Measurements from ENCODE around the gene ERO1B.

Gene ERO1B

GRCh38 chr1:236292425-236292824, 10.7 kb upstream of the ERO1B start:
- H3K4me1 ChIP-seq (ENCODE audit: control insufficient read depth, insufficient read depth, low read length), result no peaks in the 10 kb centered on the region

GRCh38 chr1:236289492-236290131, 7.9 kb upstream of the ERO1B start:
- no peaks in the 10 kb centered on the region for H3K9me3 ChIP-seq (ENCODE audit: control insufficient read depth, insufficient read depth, low read length)

More at GRCh38 chr1:236292425-236292824, 10.7 kb upstream of the ERO1B start:
- Histone ChIP-seq H3K36me3 (ENCODE audit: control insufficient read depth, insufficient read depth, low read length) (no peaks in the 10 kb centered on the region), H3K9ac (ENCODE audit: low read depth, low read length) (no peak overlapping the region), H3K27me3 (ENCODE audit: control insufficient read depth, insufficient read depth, low read length) (no peaks in the 10 kb centered on the region), H3K4me3 (ENCODE audit: low read depth, low read length) (no peak overlapping the region), H3K9me3 (ENCODE audit: control insufficient read depth, insufficient read depth, low read length) (no peaks in the 10 kb centered on the region)

GRCh38 chr1:236288620-236288976, 6.8 kb upstream of the ERO1B start:
- Histone ChIP-seq H3K9ac (ENCODE audit: low read depth, low read length) (no peak overlapping the region), H3K27me3 (ENCODE audit: control insufficient read depth, insufficient read depth, low read length) (no peaks in the 10 kb centered on the region), H3K4me1 (ENCODE audit: control insufficient read depth, insufficient read depth, low read length) (no peaks in the 10 kb centered on the region), H3K36me3 (ENCODE audit: control insufficient read depth, insufficient read depth, low read length) (no peaks in the 10 kb centered on the region), H3K4me3 (ENCODE audit: low read depth, low read length) (no peak overlapping the region), H3K9me3 (ENCODE audit: control insufficient read depth, insufficient read depth, low read length) (no peaks in the 10 kb centered on the region)

More at GRCh38 chr1:236289492-236290131, 7.9 kb upstream of the ERO1B start:
- Histone ChIP-seq H3K36me3 (ENCODE audit: control insufficient read depth, insufficient read depth, low read length) (no peaks in the 10 kb centered on the region), H3K9ac (ENCODE audit: low read depth, low read length) (no peak overlapping the region), H3K4me1 (ENCODE audit: control insufficient read depth, insufficient read depth, low read length) (no peaks in the 10 kb centered on the region), H3K4me3 (ENCODE audit: low read depth, low read length) (no peak overlapping the region), H3K27me3 (ENCODE audit: control insufficient read depth, insufficient read depth, low read length) (no peaks in the 10 kb centered on the region)

GRCh38 chr1:236287757-236288619, 6.2 kb upstream of the ERO1B start:
- H3K4me1 ChIP-seq (ENCODE audit: control insufficient read depth, insufficient read depth, low read length), result no peaks in the 10 kb centered on the region
- H3K36me3 ChIP-seq (ENCODE audit: control insufficient read depth, insufficient read depth, low read length), result no peaks in the 10 kb centered on the region
- H3K27me3 ChIP-seq (ENCODE audit: control insufficient read depth, insufficient read depth, low read length), result peaks cover 3% of the 10 kb centered on the region
- no peak overlapping the region for H3K9ac ChIP-seq (ENCODE audit: low read depth, low read length)
- no peak overlapping the region for H3K4me3 ChIP-seq (ENCODE audit: low read depth, low read length)
- H3K9me3 ChIP-seq (ENCODE audit: control insufficient read depth, insufficient read depth, low read length), result no peaks in the 10 kb centered on the region

GRCh38 chr1:236287356-236287755, 5.6 kb upstream of the ERO1B start:
- Histone ChIP-seq H3K9me3 (ENCODE audit: control insufficient read depth, insufficient read depth, low read length) (no peaks in the 10 kb centered on the region), H3K4me3 (ENCODE audit: low read depth, low read length) (no peak overlapping the region), H3K9ac (ENCODE audit: low read depth, low read length) (no peak overlapping the region), H3K36me3 (ENCODE audit: control insufficient read depth, insufficient read depth, low read length) (no peaks in the 10 kb centered on the region), H3K4me1 (ENCODE audit: control insufficient read depth, insufficient read depth, low read length) (no peaks in the 10 kb centered on the region), H3K27me3 (ENCODE audit: control insufficient read depth, insufficient read depth, low read length) (peaks cover 9% of the 10 kb centered on the region)

GRCh38 chr1:236284291-236284721, 2.5 kb upstream of the ERO1B start:
- no peaks in the 10 kb centered on the region for H3K4me1 ChIP-seq (ENCODE audit: control insufficient read depth, insufficient read depth, low read length)
- H3K4me3 ChIP-seq (ENCODE audit: low read depth, low read length), result no peak overlapping the region
- no peaks in the 10 kb centered on the region for H3K36me3 ChIP-seq (ENCODE audit: control insufficient read depth, insufficient read depth, low read length)
- no peaks in the 10 kb centered on the region for H3K9me3 ChIP-seq (ENCODE audit: control insufficient read depth, insufficient read depth, low read length)
- no peak overlapping the region for H3K9ac ChIP-seq (ENCODE audit: low read depth, low read length)
- H3K27me3 ChIP-seq (ENCODE audit: control insufficient read depth, insufficient read depth, low read length), result peaks cover 21% of the 10 kb centered on the region

- Histone ChIP-seq H3K4me1 (ENCODE audit: control insufficient read depth, insufficient read depth, low read length) (no peaks in the 10 kb centered on the region), H3K9ac (ENCODE audit: low read depth, low read length) (no peak overlapping the region), H3K27me3 (ENCODE audit: control insufficient read depth, insufficient read depth, low read length) (peaks cover 21% of the 10 kb centered on the region), H3K9me3 (ENCODE audit: control insufficient read depth, insufficient read depth, low read length) (no peaks in the 10 kb centered on the region), H3K36me3 (ENCODE audit: control insufficient read depth, insufficient read depth, low read length) (no peaks in the 10 kb centered on the region), H3K4me3 (ENCODE audit: low read depth, low read length) (peak overlapping the region; percentile 62)
Observed at GRCh38 chr1:236282719-236283118, 961 bp upstream of the ERO1B start.

- H3K9me3 ChIP-seq (ENCODE audit: control insufficient read depth, insufficient read depth, low read length), result no peaks in the 10 kb centered on the region
- H3K4me3 ChIP-seq (ENCODE audit: low read depth, low read length), result peak overlapping the region; percentile 62
- H3K27me3 ChIP-seq (ENCODE audit: control insufficient read depth, insufficient read depth, low read length), result peaks cover 21% of the 10 kb centered on the region
- H3K36me3 ChIP-seq (ENCODE audit: control insufficient read depth, insufficient read depth, low read length), result no peaks in the 10 kb centered on the region
- no peaks in the 10 kb centered on the region for H3K4me1 ChIP-seq (ENCODE audit: control insufficient read depth, insufficient read depth, low read length)
- H3K9ac ChIP-seq (ENCODE audit: low read depth, low read length), result no peak overlapping the region
Observed at GRCh38 chr1:236282425-236282716, 613 bp upstream of the ERO1B start.

- peaks cover 21% of the 10 kb centered on the region for H3K27me3 ChIP-seq (ENCODE audit: control insufficient read depth, insufficient read depth, low read length)
- H3K9ac ChIP-seq (ENCODE audit: low read depth, low read length), result no peak overlapping the region
- no peaks in the 10 kb centered on the region for H3K9me3 ChIP-seq (ENCODE audit: control insufficient read depth, insufficient read depth, low read length)
- H3K36me3 ChIP-seq (ENCODE audit: control insufficient read depth, insufficient read depth, low read length), result no peaks in the 10 kb centered on the region
- H3K4me3 ChIP-seq (ENCODE audit: low read depth, low read length), result peak overlapping the region; percentile 53
- no peaks in the 10 kb centered on the region for H3K4me1 ChIP-seq (ENCODE audit: control insufficient read depth, insufficient read depth, low read length)
Observed at GRCh38 chr1:236281198-236281653, 532 bp downstream of the ERO1B start.

- H3K9ac ChIP-seq (ENCODE audit: low read depth, low read length), result no peak overlapping the region
- peak overlapping the region; percentile 53 for H3K4me3 ChIP-seq (ENCODE audit: low read depth, low read length)
- no peaks in the 10 kb centered on the region for H3K9me3 ChIP-seq (ENCODE audit: control insufficient read depth, insufficient read depth, low read length)
- H3K27me3 ChIP-seq (ENCODE audit: control insufficient read depth, insufficient read depth, low read length), result peaks cover 21% of the 10 kb centered on the region
- no peaks in the 10 kb centered on the region for H3K36me3 ChIP-seq (ENCODE audit: control insufficient read depth, insufficient read depth, low read length)
- H3K4me1 ChIP-seq (ENCODE audit: control insufficient read depth, insufficient read depth, low read length), result no peaks in the 10 kb centered on the region
Observed at GRCh38 chr1:236280438-236281197, 1.1 kb downstream of the ERO1B start.

GRCh38 chr1:236275586-236275985, 6.2 kb downstream of the ERO1B start:
- Histone ChIP-seq H3K9me3 (ENCODE audit: control insufficient read depth, insufficient read depth, low read length) (no peaks in the 10 kb centered on the region), H3K4me3 (ENCODE audit: low read depth, low read length) (no peak overlapping the region), H3K9ac (ENCODE audit: low read depth, low read length) (no peak overlapping the region), H3K4me1 (ENCODE audit: control insufficient read depth, insufficient read depth, low read length) (no peaks in the 10 kb centered on the region), H3K27me3 (ENCODE audit: control insufficient read depth, insufficient read depth, low read length) (peaks cover 5% of the 10 kb centered on the region), H3K36me3 (ENCODE audit: control insufficient read depth, insufficient read depth, low read length) (no peaks in the 10 kb centered on the region)
